ENCODE data around the gene HOXD3. TPM values are rescaled to one million over a fixed set of nuclear protein-coding genes. Genes with fewer than 3 reads are reported as not detected.

The HOXD3 gene
- total and polyA plus RNA-seq, 2 of the 8 experiments (the other 6 are each of a cell fraction or from before 2014, with no cell fraction given) = not detected

- TF ChIP-seq USF2 (IDR thresholded peaks at IDR 0.05; ENCODE audit: low read length) (peak; percentile 65), CTBP2 (IDR thresholded peaks at IDR 0.05; ENCODE audit: borderline replicate concordance, insufficient read depth, insufficient read length, low read length) (no peak), ATF3 (IDR thresholded peaks at IDR 0.05; ENCODE audit: insufficient read depth, low read depth, low read length) (no peak; the same call in 1 of the 2 replicates), CREB1 (IDR thresholded peaks at IDR 0.05) (no peak), NANOG (IDR thresholded peaks at IDR 0.05; ENCODE audit: insufficient read depth, low read depth, low read length, poor library complexity, severe bottlenecking) (no peak), HDAC6 (IDR thresholded peaks at IDR 0.05; ENCODE audit: low read depth, low read length) (no peak), CBX8 (IDR thresholded peaks at IDR 0.05; ENCODE audit: borderline replicate concordance, low read depth, low read length) (no peak), ASH2L (IDR thresholded peaks at IDR 0.05; ENCODE audit: low read length) (peak; percentile 41), CTCF (IDR thresholded peaks at IDR 0.05; ENCODE audit: control extremely low read depth in 1 of 3, insufficient read depth in 1 of 3, low read depth in 1 of 3, low read length in 3 of 3) (no peak)
Observed at GRCh38 chr2:176122683-176123410, 34.3 kb upstream of the HOXD3 start, which contains the start of gene HOXD9 (continued).
